Posterior cingulate gyrus (tissue), 11 donors: Measurements from ENCODE around the gene SLC26A1.
"Not testable (repeated sequence)": the region's sequence is repeated elsewhere in the genome, so short reads cannot be mapped to it uniquely, and the experiment has no call there.

ENCODE experiments used
- DNase-seq, 10 donors: peaks; one replicate each; pipeline versions ENCODE4 v3.0.0 to v3.0.0-alpha.2; 2020 to 2021; ENCODE audit warnings: mixed read lengths in 3 of 10
- intact Hi-C: fragments of 100-400 bp; cut with DNase I; formaldehyde crosslinking; loops from one replicate; pipeline ENCODE4 v1.15.1; 2023

Gene SLC26A1

GRCh38 chr4:987624-988513 lies 5.3 kb downstream of the SLC26A1 start:
- DNase-seq: peak in 1 of 10 donors; percentile 82
- intact Hi-C loops: loop anchor here (10.0 kb wide), 1 partner anchor 243 kb away; no protein-coding TSS in a partner anchor

DNA sequence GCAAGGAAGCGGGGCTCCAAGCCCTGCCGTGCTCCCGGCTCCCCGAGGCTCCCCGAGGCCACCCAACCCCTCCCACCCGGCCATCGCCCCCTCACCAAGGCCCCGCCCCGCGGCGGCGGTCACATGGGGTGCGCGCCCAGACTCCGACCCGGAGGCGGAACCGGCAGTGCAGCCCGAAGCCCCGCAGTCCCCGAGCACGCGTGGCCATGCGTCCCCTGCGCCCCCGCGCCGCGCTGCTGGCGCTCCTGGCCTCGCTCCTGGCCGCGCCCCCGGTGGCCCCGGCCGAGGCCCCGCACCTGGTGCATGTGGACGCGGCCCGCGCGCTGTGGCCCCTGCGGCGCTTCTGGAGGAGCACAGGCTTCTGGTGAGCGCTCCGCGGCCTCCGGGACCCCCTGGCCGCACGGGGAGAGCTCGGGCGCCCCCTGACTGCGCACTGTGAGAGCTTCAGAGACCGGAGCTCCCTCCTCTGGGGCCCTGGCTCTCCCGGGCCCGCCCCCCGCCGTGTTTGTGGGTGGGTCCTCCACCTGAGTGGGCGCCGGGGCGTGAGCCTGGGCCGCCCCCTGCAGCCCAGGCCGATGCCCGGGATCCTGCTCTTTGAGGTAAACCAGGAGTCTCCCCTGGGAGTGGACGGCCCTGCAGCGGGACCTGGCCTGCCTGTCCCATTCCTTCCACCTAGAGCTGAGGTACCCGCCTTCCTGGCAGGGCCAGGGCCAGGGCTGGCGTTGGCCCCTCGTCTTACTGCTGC lies 6.2 kb downstream of the SLC26A1 start, which contains the start of gene IDUA:
TSS of gene IDUA (plus strand) at position 166 of the 745 bp plus-strand sequence. CDS start at position 207, 41 bp downstream.
- intact Hi-C loops: loop anchor here (10.0 kb wide), 1 partner anchor 242 kb away; no protein-coding TSS in a partner anchor
- DNase-seq: peak; percentile 80 to 98 (median 88)

DNA sequence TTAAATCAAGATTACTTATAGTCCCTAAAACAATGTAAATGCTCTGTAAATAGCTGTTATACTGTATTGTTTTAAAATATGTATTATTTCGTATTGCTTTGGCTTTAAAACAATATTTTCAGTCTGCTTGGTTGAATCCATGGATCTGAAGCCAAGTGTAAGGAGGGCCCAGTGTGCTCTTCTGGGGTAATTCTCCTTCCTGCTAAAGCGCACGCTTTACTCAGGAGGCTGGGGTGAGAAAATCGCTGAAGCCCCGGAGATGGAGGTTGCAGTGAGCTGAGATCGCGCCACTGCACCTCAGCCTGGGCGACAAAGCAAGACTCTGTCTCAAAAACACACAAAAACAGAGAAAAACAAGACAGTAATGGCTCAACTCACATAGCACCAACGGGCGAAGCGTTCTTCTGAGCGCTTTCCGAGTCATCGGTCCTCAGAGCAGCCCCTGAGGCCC lies 6.8 kb downstream of the SLC26A1 start:
- no peak for DNase-seq
- intact Hi-C loops: loop anchor here (10.0 kb wide), 1 partner anchor 242 kb away; no protein-coding TSS in a partner anchor

DNA sequence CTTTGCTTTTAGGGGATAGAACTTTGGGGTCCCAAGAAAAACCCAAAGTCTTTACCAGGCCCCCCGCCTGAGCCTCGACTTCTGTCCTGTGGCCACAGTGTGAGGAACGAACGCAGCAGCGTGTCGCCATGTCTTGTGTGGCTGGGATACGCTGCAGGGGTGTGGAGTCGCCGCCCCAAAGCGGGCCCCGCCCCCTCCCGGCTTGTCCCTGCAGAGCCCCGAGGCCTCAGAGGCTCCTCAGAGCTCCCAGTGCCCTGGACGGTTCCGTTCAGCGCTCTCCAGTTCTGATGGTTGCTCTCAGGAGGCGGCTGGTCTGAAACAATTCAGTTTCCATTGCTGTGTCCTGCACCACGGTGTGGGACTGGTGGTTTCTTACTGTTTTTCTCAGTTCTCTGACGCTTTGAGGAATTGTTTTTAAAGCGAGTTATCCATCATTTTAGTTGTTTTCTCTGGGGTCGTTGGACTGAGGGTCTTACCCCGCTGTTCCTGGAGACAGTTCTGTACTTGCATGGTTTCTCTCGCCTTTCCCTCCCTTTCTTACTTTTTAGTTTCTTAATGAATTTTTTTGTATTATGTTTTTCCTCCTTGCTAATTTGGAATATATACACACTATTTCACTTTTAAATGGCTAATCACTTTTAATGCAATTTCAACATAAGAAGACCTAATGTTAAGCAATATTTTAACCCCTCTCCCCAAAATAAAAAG lies 7.9 kb downstream of the SLC26A1 start:
- peak in 2 of 10 donors; percentile 31 to 83 for DNase-seq
- intact Hi-C loops: loop anchor here (10.0 kb wide), 1 partner anchor 240 kb away; no protein-coding TSS in a partner anchor

- intact Hi-C loops: loop anchor here (10.0 kb wide), 1 partner anchor 240 kb away; no protein-coding TSS in a partner anchor
- no peak for DNase-seq
These were observed 8.7 kb downstream of the SLC26A1 start for GRCh38 chr4:984336-985054.

- DNase-seq: no peak
- intact Hi-C loops: loop anchor here (10.0 kb wide), 1 partner anchor 238 kb away; no protein-coding TSS in a partner anchor
These were observed 10.4 kb downstream of the SLC26A1 start for GRCh38 chr4:982814-983213.

GRCh38 chr4:982291-982690 lies 10.9 kb downstream of the SLC26A1 start:
- intact Hi-C loops: loop anchor here (10.0 kb wide), 1 partner anchor 237 kb away; no protein-coding TSS in a partner anchor
- DNase-seq: no peak

DNA sequence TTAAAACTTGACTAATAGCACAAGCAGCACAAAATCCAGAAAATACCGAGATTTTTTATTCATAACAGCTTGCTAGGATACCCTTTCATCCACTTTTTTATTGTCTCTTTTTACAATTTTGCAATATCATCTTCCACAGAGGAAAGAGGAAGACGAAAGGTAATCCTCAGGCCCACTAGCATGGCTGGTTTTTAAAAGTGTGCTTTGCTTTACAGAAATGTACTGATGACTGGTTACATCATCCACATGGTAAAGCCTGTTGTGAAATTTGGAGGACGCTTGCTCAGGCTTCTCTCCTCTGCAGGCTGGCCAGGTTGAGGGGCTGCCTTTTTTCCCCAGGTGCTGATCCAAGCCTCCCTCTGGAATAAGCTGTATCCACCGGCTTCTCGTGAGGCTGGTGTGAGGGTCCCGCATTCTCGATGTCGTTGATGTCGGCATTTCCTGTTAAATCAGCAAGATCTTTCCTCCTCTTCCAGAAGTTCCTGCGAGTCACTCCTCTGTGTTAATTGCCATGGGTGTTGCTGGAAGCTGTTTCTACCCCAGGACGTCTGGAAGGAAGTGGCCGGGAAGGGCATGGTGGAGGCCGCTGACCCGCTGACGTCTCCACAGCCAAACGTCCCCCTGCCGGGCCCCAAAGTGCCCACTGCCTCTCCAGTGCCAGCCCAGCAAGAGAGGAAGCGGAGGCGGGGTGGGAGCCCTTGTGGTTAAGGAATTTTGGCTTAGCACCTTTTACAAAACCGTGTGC lies 14.1 kb downstream of the SLC26A1 start:
- no peak for DNase-seq
- intact Hi-C loops: no loop called here

DNA sequence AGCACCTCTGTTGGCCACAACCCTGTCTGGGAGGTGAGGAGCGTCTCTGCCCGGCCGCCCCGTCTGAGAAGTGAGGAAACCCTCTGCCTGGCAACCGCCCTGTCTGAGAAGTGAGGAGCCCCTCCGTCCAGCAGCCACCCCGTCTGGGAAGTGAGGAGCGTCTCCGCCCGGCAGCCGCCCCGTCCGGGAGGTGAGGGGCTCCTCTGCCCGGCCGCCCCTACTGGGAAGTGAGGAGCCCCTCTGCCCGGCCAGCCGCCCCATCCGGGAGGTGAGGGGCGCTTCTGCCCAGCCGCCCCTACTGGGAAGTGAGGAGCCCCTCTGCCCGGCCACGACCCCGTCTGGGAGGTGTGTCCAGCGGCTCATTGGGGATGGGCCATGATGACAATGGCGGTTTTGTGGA lies 17.2 kb downstream of the SLC26A1 start:
- DNase-seq, intact Hi-C loops: not testable (repeated sequence)

DNA sequence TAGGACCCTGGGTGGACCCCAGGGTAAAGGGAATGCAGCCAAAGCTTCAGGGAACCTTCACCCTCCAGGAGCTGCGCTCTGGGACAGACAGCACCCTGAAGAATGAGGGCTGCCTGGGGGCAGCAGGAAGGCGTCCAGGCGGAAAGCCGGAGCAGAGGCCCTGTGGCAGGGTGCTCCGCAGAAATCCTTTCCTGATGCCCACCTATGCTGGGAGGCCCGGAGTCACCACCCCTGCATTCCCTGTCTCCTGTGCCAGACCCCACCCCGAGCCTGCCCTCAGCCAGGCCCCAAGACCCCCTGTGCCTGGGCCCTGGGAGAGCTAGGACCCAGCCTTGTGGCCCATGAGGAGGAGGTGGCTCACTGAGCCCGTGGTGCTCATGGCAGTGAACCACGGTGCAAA lies 18.5 kb downstream of the SLC26A1 start:
- intact Hi-C loops: no loop called here
- DNase-seq: no peak

DNA sequence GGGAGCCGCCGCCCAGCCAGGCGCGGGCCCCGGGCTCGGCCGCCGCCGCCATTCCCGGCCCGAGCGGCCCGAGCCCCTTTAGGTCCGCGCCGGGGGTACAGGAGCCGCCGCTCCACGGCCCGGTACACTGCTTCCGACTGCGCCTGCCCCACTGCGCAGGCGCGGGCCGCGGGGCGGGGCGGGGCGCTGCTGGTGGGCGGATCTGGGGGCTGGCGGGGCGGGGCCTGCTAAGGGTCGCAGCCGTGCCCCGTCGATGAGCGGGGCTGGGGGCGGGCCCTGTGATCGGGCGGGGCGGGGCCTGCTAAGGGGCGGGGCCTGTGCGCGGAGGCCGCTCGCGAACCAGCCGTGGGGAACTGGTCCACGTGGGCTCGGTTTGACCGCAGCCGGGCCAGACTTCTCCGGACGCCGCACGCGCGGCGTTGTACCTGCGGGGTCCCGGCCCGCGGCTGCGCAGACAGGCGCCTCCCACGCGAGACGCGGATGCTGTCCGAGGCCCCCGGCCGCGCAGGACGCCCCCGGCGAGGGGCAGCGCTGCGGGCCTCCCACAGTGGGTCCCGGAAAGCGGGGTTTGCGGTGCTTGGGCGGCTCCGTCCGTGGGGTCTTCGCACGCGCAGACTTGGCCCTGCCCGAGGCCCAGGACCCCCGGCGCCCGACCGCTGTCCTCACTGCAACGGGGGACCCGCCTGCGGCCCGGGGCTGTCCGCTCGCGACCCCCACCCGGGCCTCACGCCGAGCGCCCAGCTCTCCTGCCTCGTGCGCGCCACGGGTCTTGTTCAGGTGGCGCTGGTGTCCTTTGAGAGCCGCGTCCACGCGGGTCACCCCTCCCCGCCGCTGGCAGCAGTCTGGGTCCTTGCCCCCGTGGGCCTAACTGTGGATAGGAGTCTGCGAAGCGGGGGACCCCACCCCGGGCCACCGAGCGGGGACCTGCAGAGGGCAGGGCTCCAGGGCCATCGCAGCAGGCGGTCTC lies 19.5 kb downstream of the SLC26A1 start, which contains the start of gene DGKQ:
TSS of gene DGKQ (minus strand) at position 139 of the 967 bp plus-strand sequence. CDS start at position 52, 87 bp downstream.
- peak; percentile 77 to 98 (median 90) for DNase-seq
- intact Hi-C loops: no loop called here

DNA sequence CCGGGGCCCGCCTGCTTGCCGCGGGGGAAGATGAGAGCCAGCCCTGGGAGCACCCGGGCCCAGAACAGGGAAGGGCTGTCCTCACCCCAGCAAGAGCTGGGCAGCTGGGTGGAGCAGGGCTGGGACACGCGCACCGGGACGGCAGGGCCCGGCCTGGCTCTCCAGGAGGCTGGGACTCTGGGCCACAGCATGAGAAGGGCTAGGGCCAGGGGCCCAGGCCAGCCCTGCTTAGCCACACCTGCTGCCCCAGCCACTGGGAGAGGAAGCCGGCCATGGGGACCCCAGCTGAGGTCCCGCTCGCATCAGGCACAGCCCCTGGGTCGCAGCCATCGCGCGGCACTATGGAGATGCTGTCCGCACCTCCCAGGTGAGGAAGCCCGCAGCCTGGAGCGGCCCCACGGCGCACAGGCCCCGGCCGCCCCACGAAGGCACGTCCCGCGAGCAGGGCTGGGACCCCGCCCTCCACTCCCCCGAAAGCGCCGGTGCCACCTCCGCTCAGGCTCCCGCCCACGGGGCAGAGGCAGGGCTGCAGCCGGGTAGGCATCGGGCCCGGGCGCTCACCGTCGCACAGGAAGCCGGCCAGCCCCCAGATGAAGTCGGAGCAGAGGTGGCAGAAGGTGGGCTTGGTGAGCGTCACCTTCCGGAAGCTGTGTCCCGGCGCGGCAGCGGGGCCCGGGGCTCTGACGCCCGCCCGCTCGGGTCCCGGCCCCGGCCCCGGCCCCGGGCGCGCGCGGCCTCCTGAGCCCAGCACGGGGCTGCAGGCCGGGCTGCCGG lies 20.4 kb downstream of the SLC26A1 start:
- DNase-seq: no peak
- intact Hi-C loops: no loop called here

DNA sequence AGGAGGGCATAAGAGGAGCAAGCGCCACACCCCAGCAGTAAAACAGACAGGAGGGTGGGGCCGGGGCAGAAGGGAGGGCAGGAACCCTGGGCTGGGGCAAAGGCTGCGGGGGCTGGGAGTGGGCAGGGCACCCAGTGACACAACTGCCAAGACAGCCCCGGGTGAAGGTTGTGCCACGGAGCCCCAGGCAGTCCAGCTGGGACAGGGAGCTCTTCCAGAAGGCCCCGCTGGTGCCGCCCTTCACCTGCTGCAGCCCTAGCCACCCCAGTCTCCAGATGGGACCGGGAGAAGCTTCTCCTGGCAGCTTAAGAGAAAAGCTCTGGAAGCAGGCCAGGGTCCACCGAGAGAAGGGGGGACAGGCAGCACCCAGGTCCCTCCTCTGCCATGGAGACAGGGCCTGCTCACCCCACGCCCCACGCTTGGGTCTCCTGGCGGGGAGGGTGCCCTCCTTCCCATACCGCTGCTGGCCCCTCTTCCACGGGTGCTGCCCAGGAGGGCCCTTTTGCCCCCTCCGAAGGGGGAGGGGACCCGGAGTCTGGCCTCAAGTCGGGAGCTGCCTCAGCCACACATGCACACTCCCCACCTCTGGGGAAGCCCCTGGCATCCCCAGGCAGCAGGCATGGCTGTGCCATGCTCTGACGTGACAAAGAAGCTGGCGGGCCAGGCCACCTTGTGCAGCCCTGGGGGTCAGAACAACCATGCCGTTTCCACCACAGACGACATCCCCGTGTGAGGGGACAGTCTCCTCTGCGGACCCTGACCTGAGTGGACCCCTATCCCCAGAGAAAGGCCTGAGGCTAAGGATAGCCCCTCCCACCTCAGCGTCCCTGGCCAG lies 21.3 kb downstream of the SLC26A1 start:
- intact Hi-C loops: no loop called here

DNA sequence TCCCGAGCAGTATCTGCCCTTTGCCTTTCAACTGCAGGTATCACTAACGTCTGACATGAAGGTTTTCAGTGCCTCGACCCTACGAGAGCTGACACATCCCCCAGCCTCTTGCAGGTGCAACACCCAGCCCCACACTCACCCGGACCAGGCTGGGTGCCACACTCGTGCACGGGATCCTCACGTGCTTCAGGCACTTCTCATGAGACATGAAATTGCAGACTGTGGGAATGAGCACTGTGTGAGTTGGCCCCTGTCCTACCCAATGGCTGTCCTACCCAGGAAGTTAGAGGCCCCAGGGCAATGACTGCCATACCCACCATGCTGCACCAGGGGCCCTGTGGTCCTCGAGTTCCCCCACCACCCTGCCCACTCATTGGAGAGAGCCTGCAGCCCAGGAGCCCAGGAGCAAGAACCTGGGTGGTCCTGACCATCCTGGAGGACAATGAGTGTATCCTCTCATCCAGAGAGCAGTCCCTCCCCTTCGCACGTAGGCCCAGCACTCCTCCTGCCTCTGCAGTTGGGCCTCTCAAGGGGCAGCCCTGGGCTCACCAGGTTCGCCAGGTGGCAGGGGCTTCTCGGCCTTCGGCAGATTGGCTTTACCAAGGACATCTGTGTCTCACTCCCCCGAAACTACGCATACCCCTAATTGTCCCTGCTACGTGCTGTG lies 22.2 kb downstream of the SLC26A1 start:
- no peak for DNase-seq
- intact Hi-C loops: no loop called here

More for the DNA sequence above, 21.3 kb downstream of the SLC26A1 start:
- no peak for DNase-seq

- no peak for DNase-seq
- intact Hi-C loops: no loop called here
These were observed 23.0 kb downstream of the SLC26A1 start for GRCh38 chr4:970046-970745.
